Pancreas (tissue), 10 donors: ENCODE measurements around the gene NDUFS8. TPM values are rescaled to one million over a fixed set of nuclear protein-coding genes. Genes with fewer than 3 reads are reported as not detected.

ENCODE experiments used
- ATAC-seq, 4 donors: fragments of 200-7000 bp; cut with Tn5 transposase; one replicate each; pipeline versions ENCODE4 v1.8.0 to v1.9.1; 2020; ENCODE audit warnings: mild to moderate bottlenecking in 4 of 4, moderate library complexity in 4 of 4
- DNase-seq, 6 donors: peaks; one replicate each; pipeline ENCODE4 v3.0.0-alpha.2; 2020
- FAIRE-seq: peaks from 2 replicates; lab custom pipeline; 2012; peaks lifted over from hg19 to GRCh38; lab: Jason Lieb, UNC
- H3K27ac ChIP-seq, 4 donors: fragments of 200-600 bp; sonication (generic); 1 replicate in 3 of 4; 2 replicates in 1 of 4; pipeline versions ENCODE4 v1.5.0 to v1.8.0; 2020
- H3K27me3 ChIP-seq, 4 donors: fragments of 200-600 bp; one replicate each; pipeline ENCODE4 v1.8.0; 2021
- H3K36me3 ChIP-seq, 3 donors: fragments of 200-600 bp; sonication (generic) in 1 of 3; one replicate each; pipeline versions ENCODE4 v1.5.0 to v1.8.0; 2020 to 2021
- H3K4me1 ChIP-seq, 3 donors: fragments of 200-600 bp; one replicate each; pipeline ENCODE4 v1.8.0; 2021
- H3K4me3 ChIP-seq, 4 donors: fragments of 200-600 bp; sonication (generic) in 2 of 4; one replicate each; pipeline versions ENCODE4 v1.5.0 to v1.8.0; 2020 to 2021
- H3K9me3 ChIP-seq, 4 donors: fragments of 200-600 bp; one replicate each; pipeline ENCODE4 v1.8.0; 2021
- WGBS, 2 donors: extraction: QIAGEN DNeasy Blood & Tissue Kit; methylation state at CpG; one replicate each; pipeline ENCODE4 v1.1.7; 2013; 5-methylcytosine and 5-hydroxymethylcytosine counted together
- intact Hi-C, 3 donors: fragments of 100-400 bp; cut with DNase I; formaldehyde crosslinking; loops; one replicate each; pipeline versions ENCODE4 v1.11.1 to v1.14.2; 2022
- polyA plus RNA-seq, 2 donors: library from polyadenylated mRNA; stranded (reverse); fragments of 200-250 nt; gene quantifications; one replicate each; pipeline ENCODE4 v1.2.3, GENCODE V29; 2013
- total RNA-seq, 6 donors: library from RNA; stranded (reverse); fragmentation: NEBNext Ultra II Directional in 4 of 6; extraction: Animal tissue kit (Norgen Biotek cat#: 25700) in 4 of 6; gene quantifications; one replicate each; pipeline versions ENCODE4 v1.2.1 to v1.2.4, GENCODE V29; 2021 to 2023
- TF ChIP-seq, protein P1 (sequence below), 4 donors: fragments of 200-600 bp; sonication (generic) in 3 of 4; IDR thresholded peaks; one replicate each; pipeline versions ENCODE4 v1.5.0 to v1.8.0; 2021; ENCODE audit warnings: antibody characterized with exemption in 4 of 4
- donor health status: healthy with polysubstance abuse.
- donor health status: DM: no; HTN: no; CAD: no; lungs with moderate emphysema.
- donor health status: DM: no; HTN: no; CAD: no.
- donor health status: control.
- donor health status: control.
- donor health status: Bipolar disorder and iron deficiency.
- donor health status: DM: yes; HTN: yes; CAD: no.
- donor health status: DM: no; HTN: no; CAD: no.
- donor health status: DM: no; HTN: no; CAD: no.
- donor health status: DM: yes; HTN: yes; CAD: no.

The NDUFS8 gene
- total and polyA plus RNA-seq, 8 donors: 43.6 to 121 (median 61.8) TPM

DNA sequence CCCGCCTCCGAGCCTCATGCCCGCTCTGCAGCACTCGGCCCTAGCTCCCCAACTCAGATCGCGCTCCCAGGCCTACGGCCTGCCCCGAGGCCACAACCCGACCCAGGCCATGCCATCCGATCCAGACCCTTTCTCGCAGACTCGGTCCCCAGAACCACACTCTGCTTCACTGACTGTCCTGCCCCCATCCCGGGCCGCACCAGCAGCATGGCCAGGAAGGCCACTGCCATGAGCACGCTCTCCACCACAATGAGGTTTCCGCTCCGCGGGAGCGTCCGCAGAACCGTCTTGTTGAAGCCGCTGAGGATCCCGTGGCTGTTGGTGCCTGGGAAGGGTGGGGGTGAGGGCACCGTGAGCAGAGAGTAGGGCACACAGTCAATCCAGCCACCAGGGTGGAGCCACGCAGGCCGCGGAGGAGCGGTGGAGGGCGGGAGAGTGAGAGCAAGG lies 33.0 kb upstream of the NDUFS8 start:
- intact Hi-C loops: no loop called here
- no peak overlapping the region for H3K27ac ChIP-seq

DNA sequence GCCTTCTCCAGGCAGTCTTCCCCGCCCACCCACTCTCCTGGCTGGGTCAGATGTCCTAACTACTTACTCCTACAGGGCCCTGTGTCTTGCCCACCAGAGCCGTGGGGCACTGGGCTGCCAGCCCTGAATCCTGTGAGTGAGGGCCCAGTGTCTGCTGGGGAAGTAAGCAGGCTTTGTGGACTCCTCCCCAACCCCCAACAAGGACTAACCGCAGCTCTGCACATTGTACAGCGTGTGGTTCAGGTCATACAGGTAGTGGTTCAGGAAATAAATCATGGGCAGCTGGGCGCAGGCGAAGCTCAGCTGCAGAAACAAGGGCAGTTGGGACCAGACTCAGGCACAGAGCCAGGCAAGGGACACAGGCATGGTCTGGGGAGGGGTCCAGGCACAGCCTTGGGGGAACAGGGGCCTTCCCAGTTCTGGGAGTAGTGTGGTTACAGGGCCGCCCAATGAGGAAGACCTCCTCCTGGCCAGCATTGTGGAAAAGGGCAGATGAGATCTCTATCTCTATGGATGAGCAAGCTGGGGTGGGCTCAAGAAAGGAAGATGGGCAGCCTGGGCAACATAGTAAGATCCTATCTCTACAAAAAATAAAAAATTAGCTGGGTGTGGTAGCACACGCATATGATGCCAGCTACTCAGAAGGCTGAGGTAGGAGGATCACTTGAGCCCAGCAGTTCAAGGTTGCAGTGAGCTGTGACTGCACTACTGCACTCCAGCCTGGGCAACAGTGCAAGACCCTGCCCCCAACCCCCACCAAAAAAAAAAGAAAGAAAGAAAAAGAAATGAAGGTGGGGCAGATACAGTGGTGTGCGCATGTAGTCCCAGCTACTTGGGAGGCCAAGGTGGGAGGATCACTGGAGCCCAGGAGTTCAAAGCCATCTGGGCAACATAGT lies 32.1 kb upstream of the NDUFS8 start:
- no peaks in the 10 kb centered on the region for H3K36me3 ChIP-seq
- H3K9me3 ChIP-seq: no peaks in the 10 kb centered on the region
- TF ChIP-seq, protein P1, sequence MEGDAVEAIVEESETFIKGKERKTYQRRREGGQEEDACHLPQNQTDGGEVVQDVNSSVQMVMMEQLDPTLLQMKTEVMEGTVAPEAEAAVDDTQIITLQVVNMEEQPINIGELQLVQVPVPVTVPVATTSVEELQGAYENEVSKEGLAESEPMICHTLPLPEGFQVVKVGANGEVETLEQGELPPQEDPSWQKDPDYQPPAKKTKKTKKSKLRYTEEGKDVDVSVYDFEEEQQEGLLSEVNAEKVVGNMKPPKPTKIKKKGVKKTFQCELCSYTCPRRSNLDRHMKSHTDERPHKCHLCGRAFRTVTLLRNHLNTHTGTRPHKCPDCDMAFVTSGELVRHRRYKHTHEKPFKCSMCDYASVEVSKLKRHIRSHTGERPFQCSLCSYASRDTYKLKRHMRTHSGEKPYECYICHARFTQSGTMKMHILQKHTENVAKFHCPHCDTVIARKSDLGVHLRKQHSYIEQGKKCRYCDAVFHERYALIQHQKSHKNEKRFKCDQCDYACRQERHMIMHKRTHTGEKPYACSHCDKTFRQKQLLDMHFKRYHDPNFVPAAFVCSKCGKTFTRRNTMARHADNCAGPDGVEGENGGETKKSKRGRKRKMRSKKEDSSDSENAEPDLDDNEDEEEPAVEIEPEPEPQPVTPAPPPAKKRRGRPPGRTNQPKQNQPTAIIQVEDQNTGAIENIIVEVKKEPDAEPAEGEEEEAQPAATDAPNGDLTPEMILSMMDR (IDR thresholded peaks at IDR 0.05): no peak
- intact Hi-C loops: no loop called here
- H3K4me3 ChIP-seq: no peak overlapping the region
- FAIRE-seq (no peak), ATAC-seq (no peak), DNase-seq (peak in 1 of 6 donors; percentile 60)
- no peaks in the 10 kb centered on the region for H3K27me3 ChIP-seq
- WGBS, 2 donors: 92 to 95% methylated on average over 9 of the region's 9 CpGs
- H3K27ac ChIP-seq: no peak overlapping the region
- peaks cover 0 to 4% (median 0%) of the 10 kb centered on the region in 3 donors for H3K4me1 ChIP-seq

More for the DNA sequence above, 33.0 kb upstream of the NDUFS8 start:
- Histone ChIP-seq H3K27me3 (no peaks in the 10 kb centered on the region), H3K4me3 (no peak overlapping the region), H3K36me3 (no peaks in the 10 kb centered on the region), H3K4me1 (peaks cover 0 to 4% (median 0%) of the 10 kb centered on the region in 3 donors), H3K9me3 (no peaks in the 10 kb centered on the region)
- no peak for ATAC-seq
- WGBS, 2 donors: 94 to 95% methylated on average over 29 of the region's 29 CpGs
- peak in 1 of 6 donors; percentile 70 for DNase-seq
- no peak for FAIRE-seq
- TF ChIP-seq, protein P1 (IDR thresholded peaks at IDR 0.05): no peak

DNA sequence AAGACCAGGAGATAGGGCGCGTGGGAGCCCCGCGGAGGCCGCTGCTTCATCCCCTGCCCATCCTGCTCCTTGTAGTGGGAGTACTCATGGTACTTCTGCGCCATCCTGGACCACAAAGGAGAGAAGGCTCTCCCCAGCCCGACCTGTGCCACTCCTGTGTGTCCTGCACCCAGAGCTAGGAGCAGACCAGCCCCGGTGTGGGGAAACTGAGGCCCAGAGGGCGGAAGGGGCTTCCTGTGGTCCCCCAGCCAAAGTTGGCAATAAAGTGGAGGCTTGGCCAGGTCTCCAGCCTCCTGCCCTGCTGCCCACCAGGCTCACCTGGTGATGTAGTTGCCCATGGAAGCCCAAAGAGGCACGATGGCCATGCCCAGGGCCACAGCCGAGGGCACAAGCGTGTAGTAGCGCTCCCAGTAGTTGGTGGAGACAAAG lies 31.3 kb upstream of the NDUFS8 start:
- H3K36me3 ChIP-seq: no peaks in the 10 kb centered on the region
- TF ChIP-seq, protein P1 (IDR thresholded peaks at IDR 0.05): no peak
- no peak overlapping the region for H3K4me3 ChIP-seq
- ATAC-seq: no peak
- FAIRE-seq: no peak
- peaks cover 0 to 4% (median 0%) of the 10 kb centered on the region in 3 donors for H3K4me1 ChIP-seq
- no peaks in the 10 kb centered on the region for H3K9me3 ChIP-seq
- DNase-seq: peak in 1 of 6 donors; percentile 55
- no peak overlapping the region for H3K27ac ChIP-seq
- 94 to 95% methylated on average over 13 of the region's 13 CpGs for WGBS, 2 donors
- no peaks in the 10 kb centered on the region for H3K27me3 ChIP-seq
- intact Hi-C loops: no loop called here

DNA sequence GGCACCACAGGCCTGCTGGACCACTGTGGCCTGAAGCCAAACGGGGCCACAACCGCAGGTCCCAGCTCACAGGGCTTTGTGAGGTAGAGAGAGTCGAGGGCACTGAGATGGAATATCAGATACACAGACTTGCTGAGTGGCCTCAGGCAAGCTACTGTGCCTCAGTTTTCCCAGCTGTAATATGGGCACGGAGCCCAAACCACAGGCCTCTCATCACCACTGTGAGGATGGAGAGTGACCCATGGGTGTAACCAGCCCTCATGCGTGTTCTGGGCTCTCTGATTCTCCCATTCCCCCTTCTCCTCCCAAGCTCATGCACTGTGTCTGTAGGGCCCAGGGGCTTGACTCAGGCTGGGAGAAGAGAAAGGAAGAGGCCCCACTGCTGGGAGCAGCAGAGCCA lies 30.8 kb upstream of the NDUFS8 start:
- no peak for FAIRE-seq
- Histone ChIP-seq H3K27me3 (no peaks in the 10 kb centered on the region), H3K9me3 (no peaks in the 10 kb centered on the region), H3K4me1 (peaks cover 0 to 4% (median 0%) of the 10 kb centered on the region in 3 donors), H3K27ac (no peak overlapping the region), H3K4me3 (no peak overlapping the region), H3K36me3 (no peaks in the 10 kb centered on the region)
- TF ChIP-seq, protein P1 (IDR thresholded peaks at IDR 0.05): no peak
- ATAC-seq: no peak
- intact Hi-C loops: no loop called here
- DNase-seq: no peak
- WGBS, 2 donors: 91 to 95% methylated on average over 5 of the region's 5 CpGs
